CD14-positive monocyte (primary cell): ENCODE measurements around the gene MED27. TPM values are rescaled to one million over a fixed set of nuclear protein-coding genes. Genes with fewer than 3 reads are reported as not detected.
A peak's percentile ranks its signal among the peaks of the same experiment; 100 is the strongest.

Experiments used
- DNase-seq, 3 donors: peaks; one replicate each; pipeline ENCODE4 v3.0.0-alpha.2; 2011 to 2022
- H2AFZ ChIP-seq: 2 replicates; pipeline ENCODE4 v1.6.0; 2012; ENCODE audit warnings: mild to moderate bottlenecking, low read depth, low read length, inconsistent platforms; ENCODE audit not compliant: insufficient read depth, poor library complexity, severe bottlenecking
- H3K27ac ChIP-seq, 2 donors: 1 replicate in 1 of 2; 2 replicates in 1 of 2; pipeline ENCODE4 v1.5.1; 2012 to 2013; ENCODE audit warnings: low read length in 2 of 2, control low read depth in 1 of 2, inconsistent platforms in 1 of 2, low read depth in 1 of 2, mild to moderate bottlenecking in 1 of 2
- H3K27me3 ChIP-seq, 2 donors: one replicate each; pipeline versions ENCODE4 v1.6.0 to v1.6.1; 2011 to 2013; ENCODE audit warnings: low read length in 2 of 2; ENCODE audit not compliant: control insufficient read depth in 2 of 2, insufficient read depth in 2 of 2
- H3K36me3 ChIP-seq, 2 donors: replicated peaks in 1 of 2; 1 replicate in 1 of 2; 2 replicates in 1 of 2; pipeline versions ENCODE4 v1.5.1 to v1.6.1; 2012 to 2013; ENCODE audit warnings: low read length in 2 of 2, control low read depth in 1 of 2, inconsistent platforms in 1 of 2, mild to moderate bottlenecking in 1 of 2; ENCODE audit not compliant: insufficient read depth in 2 of 2, control insufficient read depth in 1 of 2
- H3K4me1 ChIP-seq, 2 donors: 1 replicate in 1 of 2; 2 replicates in 1 of 2; pipeline versions ENCODE4 v1.5.1 to v1.6.1; 2012 to 2013; ENCODE audit warnings: low read length in 2 of 2, control low read depth in 1 of 2, inconsistent platforms in 1 of 2, mild to moderate bottlenecking in 1 of 2, moderate library complexity in 1 of 2; ENCODE audit not compliant: insufficient read depth in 2 of 2, control insufficient read depth in 1 of 2
- H3K4me2 ChIP-seq: replicated peaks from 2 replicates; pipeline ENCODE3; 2012; ENCODE audit warnings: low read length, moderate library complexity, mild to moderate bottlenecking; ENCODE audit not compliant: poor library complexity, severe bottlenecking; ENCODE audit errors: extremely low read depth
- H3K4me3 ChIP-seq, 3 experiments: fragments of 200-600 bp in 1 of 3; sonication (generic) in 1 of 3; replicated peaks in 1 of 3; 1 replicate in 2 of 3; 2 replicates in 1 of 3; pipeline ENCODE4 v1.5.1; 2011 to 2013; ENCODE audit warnings: low read length in 3 of 3, mild to moderate bottlenecking in 3 of 3, control low read depth in 2 of 3, low read depth in 2 of 3, inconsistent platforms in 1 of 3, moderate library complexity in 1 of 3
- H3K79me2 ChIP-seq: 2 replicates; pipeline ENCODE4 v1.6.0; 2012; ENCODE audit warnings: mild to moderate bottlenecking, control low read depth, inconsistent platforms, low read length, moderate library complexity; ENCODE audit not compliant: insufficient read depth
- H3K9ac ChIP-seq: 2 replicates; pipeline ENCODE4 v1.6.0; 2017; ENCODE audit warnings: low read length, mild to moderate bottlenecking; ENCODE audit not compliant: insufficient read depth, poor library complexity, severe bottlenecking
- H3K9me3 ChIP-seq, 2 donors: replicated peaks in 1 of 2; 1 replicate in 1 of 2; 2 replicates in 1 of 2; pipeline versions ENCODE4 v1.5.1 to v1.6.1; 2012 to 2013; ENCODE audit warnings: low read length in 2 of 2, control low read depth in 1 of 2; ENCODE audit not compliant: control insufficient read depth in 1 of 2, insufficient read depth in 1 of 2
- H4K20me1 ChIP-seq: 2 replicates; pipeline ENCODE4 v1.6.0; 2012; ENCODE audit warnings: mild to moderate bottlenecking, low read length, control low read depth, moderate library complexity; ENCODE audit not compliant: insufficient read depth
- H3K27ac Mint-ChIP-seq, 7 donors: one replicate each; pipeline ENCODE4 v1.8.0; 2020; ENCODE audit warnings: mild to moderate bottlenecking in 7 of 7, mixed read lengths in 7 of 7, moderate library complexity in 6 of 7, inconsistent platforms in 2 of 7
- H3K27me3 Mint-ChIP-seq, 3 donors: one replicate each; pipeline ENCODE4 v1.8.0; 2021 to 2022; ENCODE audit warnings: low read depth in 3 of 3, mild to moderate bottlenecking in 3 of 3, mixed read lengths in 3 of 3, moderate library complexity in 3 of 3, inconsistent platforms in 1 of 3
- H3K36me3 Mint-ChIP-seq, 2 donors: one replicate each; pipeline ENCODE4 v1.8.0; 2020; ENCODE audit warnings: mixed read lengths in 2 of 2, inconsistent platforms in 1 of 2, mild to moderate bottlenecking in 1 of 2
- H3K4me1 Mint-ChIP-seq: one replicate; pipeline ENCODE4 v1.8.0; 2020; ENCODE audit warnings: mild to moderate bottlenecking, mixed read lengths
- H3K4me3 Mint-ChIP-seq, 2 donors: one replicate each; pipeline ENCODE4 v1.8.0; 2020; ENCODE audit warnings: mild to moderate bottlenecking in 2 of 2, mixed read lengths in 2 of 2, moderate library complexity in 1 of 2
- H3K9me3 Mint-ChIP-seq, 7 donors: one replicate each; pipeline ENCODE4 v1.8.0; 2020 to 2022; ENCODE audit warnings: mixed read lengths in 7 of 7, mild to moderate bottlenecking in 6 of 7, moderate library complexity in 6 of 7, inconsistent platforms in 2 of 7
- CTCF ChIP-seq: fragments of 200-600 bp; IDR thresholded peaks from one replicate; pipeline ENCODE4 v1.8.0; 2022; ENCODE audit warnings: antibody characterized with exemption, mild to moderate bottlenecking
- WGBS: methylation state at CpG from one replicate; pipeline ENCODE4 v1.1.5; 2013; ENCODE audit warnings: missing lambda C conversion rate; ENCODE audit not compliant: insufficient coverage; 5-methylcytosine and 5-hydroxymethylcytosine counted together
- intact Hi-C, 2 donors: fragments of 100-400 bp; cut with micrococcal nuclease; formaldehyde crosslinking; loops; one replicate each; pipeline versions ENCODE4 v1.15.0 to v1.15.1; 2023
- polyA plus RNA-seq, 3 donors: library from polyadenylated mRNA; depleted of rRNA in 1 of 3; unstranded in 2 of 3; stranded (reverse) in 1 of 3; fragments of 300-500 nt in 2 of 3; fragments of >200 nt in 1 of 3; fragmentation: Illumina TruSeq in 2 of 3; gene quantifications; 1 replicate in 2 of 3; 2 replicates in 1 of 3; pipeline ENCODE4 v1.2.3, GENCODE V29; 2012 to 2021

Gene MED27
- polyA plus RNA-seq, 3 donors = 14.0 to 26.9 (median 25.8) TPM

GRCh38 chr9:132005899-132006298, 73.8 kb downstream of the MED27 start:
- H3K4me1 Mint-ChIP-seq = peaks cover 48% of the 10 kb centered on the region
- 0% methylated on average over 4 of the region's 6 CpGs for WGBS
- H3K27me3 Mint-ChIP-seq = peaks cover 0 to 5% (median 0%) of the 10 kb centered on the region in 3 donors
- intact Hi-C loops = no loop called here
- Histone ChIP-seq H3K4me3 (no peak overlapping the region), H3K27me3 (no peaks in the 10 kb centered on the region), H2AFZ (no peak overlapping the region), H3K36me3 (no peaks in the 10 kb centered on the region), H3K4me1 (peaks cover 3 to 16% of the 10 kb centered on the region in 2 donors), H3K9me3 (no peaks in the 10 kb centered on the region), H3K4me2 (no peak overlapping the region), H3K9ac (peak overlapping the region; percentile 24), H3K27ac (no peak overlapping the region), H4K20me1 (peaks cover 46% of the 10 kb centered on the region), H3K79me2 (no peaks in the 10 kb centered on the region)
- H3K9me3 Mint-ChIP-seq = peaks cover 0 to 3% (median 0%) of the 10 kb centered on the region in 7 donors
- H3K36me3 Mint-ChIP-seq = peaks cover 13% of the 10 kb centered on the region in 2 donors
- H3K27ac Mint-ChIP-seq = peak overlapping the region in 1 of 7 donors; percentile 37
- no peak for DNase-seq
- H3K4me3 Mint-ChIP-seq = no peak overlapping the region
- TF ChIP-seq CTCF = no peak

- Histone ChIP-seq H3K27ac (no peak overlapping the region), H2AFZ (no peak overlapping the region), H3K36me3 (no peaks in the 10 kb centered on the region), H4K20me1 (peaks cover 46% of the 10 kb centered on the region), H3K79me2 (no peaks in the 10 kb centered on the region), H3K9me3 (no peaks in the 10 kb centered on the region), H3K4me2 (no peak overlapping the region), H3K9ac (no peak overlapping the region), H3K4me1 (peaks cover 3 to 16% of the 10 kb centered on the region in 2 donors), H3K27me3 (no peaks in the 10 kb centered on the region), H3K4me3 (no peak overlapping the region)
- 92% methylated on average over 4 of the region's 5 CpGs for WGBS
- peaks cover 0 to 5% (median 0%) of the 10 kb centered on the region in 3 donors for H3K27me3 Mint-ChIP-seq
- H3K27ac Mint-ChIP-seq = peak overlapping the region in 1 of 7 donors; percentile 78
- DNase-seq = no peak
- peaks cover 0 to 3% (median 0%) of the 10 kb centered on the region in 7 donors for H3K9me3 Mint-ChIP-seq
- intact Hi-C loops = no loop called here
- no peak overlapping the region for H3K4me3 Mint-ChIP-seq
- TF ChIP-seq CTCF = no peak
- peaks cover 48% of the 10 kb centered on the region for H3K4me1 Mint-ChIP-seq
- peaks cover 12 to 16% of the 10 kb centered on the region in 2 donors for H3K36me3 Mint-ChIP-seq
Measured at GRCh38 chr9:132004323-132004722, 75.3 kb downstream of the MED27 start.
